ENCODE measurements around the gene ADAMTS19.
"Not testable (repeated sequence)": the region's sequence is repeated elsewhere in the genome, so short reads cannot be mapped to it uniquely, and the experiment has no call there.

Gene ADAMTS19

DNA sequence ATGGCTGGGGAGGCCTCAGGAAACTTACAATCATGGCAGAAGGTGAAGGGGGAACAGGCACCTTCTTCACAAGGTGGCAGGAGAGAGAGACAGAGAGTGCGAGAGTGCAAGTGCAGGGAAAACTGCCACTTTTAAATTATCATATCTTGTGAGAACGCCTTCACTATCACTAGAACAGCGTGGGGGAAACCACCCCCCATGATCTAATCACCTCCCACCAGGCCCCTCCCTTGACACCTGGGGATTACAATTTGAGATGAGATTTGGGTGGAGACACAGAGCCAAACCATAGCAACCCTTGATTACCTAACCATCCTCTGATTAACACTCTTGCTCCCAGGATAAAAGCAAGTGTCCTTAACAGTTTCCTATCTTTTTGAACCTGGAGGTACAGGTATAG is 21.1 kb downstream of the ADAMTS19 start:
- no peak for DNase-seq

DNA sequence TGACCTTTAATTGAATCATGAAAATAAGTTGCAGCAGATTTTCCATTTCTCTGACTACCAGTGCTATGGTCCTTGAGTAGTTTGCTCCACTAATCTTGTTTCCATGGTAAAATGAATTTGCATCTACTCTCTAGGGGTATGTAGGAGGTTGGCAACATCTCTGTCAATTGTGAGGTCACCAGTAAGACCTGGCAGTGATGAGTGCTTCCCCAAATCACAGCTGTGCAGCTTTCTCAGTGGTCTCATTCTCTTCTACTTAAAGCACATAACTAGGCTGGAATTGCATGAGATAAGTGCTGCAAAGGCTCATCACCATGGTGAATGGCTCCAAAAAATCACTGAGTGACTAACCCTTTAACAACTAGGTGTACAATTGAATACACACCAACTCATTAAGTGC is 36.3 kb downstream of the ADAMTS19 start:
- no peak for DNase-seq

DNA sequence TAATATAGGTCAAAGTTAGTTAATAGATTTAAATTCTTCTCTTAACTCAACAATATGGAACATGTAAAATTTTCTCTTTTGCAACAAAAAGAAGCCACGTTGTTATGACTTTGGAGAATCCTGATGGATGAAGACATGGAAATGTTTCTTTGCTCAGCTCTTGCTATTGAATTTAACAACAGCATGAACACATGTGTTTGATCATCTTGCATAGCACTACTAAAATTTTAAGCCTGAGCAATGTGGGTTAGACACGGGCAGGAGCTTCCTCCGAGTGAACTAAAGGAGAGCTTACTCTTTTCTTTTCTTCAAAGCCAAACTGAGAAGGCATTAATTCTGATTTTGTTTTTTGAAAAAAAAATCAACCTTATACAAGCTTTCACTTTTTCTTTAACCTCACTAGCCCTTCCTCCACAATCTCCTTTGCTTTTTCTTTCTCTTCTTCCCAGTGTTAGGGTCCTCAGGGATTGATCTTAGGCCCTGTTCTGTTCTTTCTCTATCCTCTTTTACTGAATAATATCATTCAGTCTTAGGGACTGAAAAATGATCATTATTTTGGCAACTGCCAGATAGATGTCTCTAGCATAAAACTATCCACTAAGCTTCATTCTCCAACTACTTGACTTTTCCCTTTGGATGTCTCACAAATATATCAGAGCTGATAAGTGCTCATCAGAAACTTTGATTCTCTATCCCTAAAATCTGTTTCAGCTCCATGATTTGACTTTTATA is 36.9 kb downstream of the ADAMTS19 start:
- DNase-seq: no peak

DNA sequence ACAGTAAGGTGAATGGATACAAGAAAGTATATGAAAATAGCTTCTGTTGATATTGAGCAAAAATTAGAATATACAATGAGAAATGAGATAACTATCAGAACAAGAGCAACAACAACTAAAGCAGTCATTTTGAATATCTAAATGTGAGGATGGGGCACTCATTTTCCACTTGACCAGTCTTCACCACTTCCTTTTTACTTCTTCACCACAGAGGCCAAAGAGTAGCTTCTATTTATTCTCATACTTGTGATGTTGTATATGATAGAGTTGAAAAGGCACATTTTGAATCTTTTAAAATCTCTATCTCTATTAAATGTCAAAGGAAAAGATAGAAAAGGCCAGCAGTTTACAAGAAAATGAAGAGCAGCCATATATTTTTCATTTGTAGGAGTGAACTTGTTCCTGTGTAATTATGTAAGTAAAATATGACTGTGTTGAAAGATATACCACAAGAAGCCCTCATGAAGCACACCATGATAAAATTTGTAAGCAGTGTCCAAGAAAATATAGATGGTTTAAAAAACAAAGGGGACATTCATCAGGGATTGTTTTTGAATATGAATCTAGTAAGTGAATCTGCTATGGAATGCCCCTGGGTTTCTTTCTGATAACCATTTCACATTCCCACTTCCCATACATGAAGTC is 39.2 kb downstream of the ADAMTS19 start:
- no peak for DNase-seq

DNA sequence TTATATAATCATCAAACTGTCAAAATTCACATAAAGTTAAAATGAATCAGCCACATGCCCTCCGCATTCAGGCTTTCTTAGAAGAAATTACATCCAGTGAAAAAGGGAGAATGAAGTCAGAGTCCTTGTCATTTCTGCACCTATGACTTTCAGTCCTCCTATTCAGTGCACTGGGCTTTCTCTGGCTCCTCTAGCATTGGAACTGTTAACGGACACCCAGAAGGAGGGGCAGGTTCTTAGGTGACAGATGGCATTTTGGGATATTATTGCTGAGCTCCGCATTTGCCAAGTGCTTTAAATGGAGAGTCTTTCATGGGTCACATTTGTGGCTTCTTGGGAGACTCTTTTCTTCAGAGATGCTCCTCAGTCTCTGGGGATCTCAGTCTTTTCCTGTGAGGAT is 40.0 kb downstream of the ADAMTS19 start:
- no peak for DNase-seq

- no peak for DNase-seq
These were observed 46.0 kb downstream of the ADAMTS19 start for GRCh38 chr5:129506086-129506485.

GRCh38 chr5:129506950-129507349 is 46.9 kb downstream of the ADAMTS19 start:
- DNase-seq: no peak

DNA sequence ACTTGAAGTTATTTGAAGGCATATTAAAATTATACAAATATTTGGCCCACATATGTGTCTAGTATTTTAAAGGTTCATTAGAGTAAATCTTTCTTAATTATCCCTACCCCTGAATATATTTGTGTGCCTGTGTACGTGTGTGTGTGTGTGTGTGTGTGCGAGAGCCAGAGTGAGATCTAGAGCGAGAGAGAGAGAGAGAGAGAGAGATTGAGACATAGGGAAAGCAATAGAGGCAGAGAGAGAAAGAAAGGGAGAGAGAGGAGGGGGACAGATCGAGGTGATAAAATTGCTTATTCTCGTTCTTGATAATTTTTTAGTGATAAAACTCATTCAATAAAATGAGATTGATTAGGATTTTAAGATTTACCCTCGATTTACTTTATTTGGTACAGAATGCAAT is 47.4 kb downstream of the ADAMTS19 start:
- no peak for DNase-seq

GRCh38 chr5:129508606-129509005 is 48.5 kb downstream of the ADAMTS19 start:
- no peak for DNase-seq

- no peak for DNase-seq
These were observed 49.4 kb downstream of the ADAMTS19 start for GRCh38 chr5:129509363-129509975.

DNA sequence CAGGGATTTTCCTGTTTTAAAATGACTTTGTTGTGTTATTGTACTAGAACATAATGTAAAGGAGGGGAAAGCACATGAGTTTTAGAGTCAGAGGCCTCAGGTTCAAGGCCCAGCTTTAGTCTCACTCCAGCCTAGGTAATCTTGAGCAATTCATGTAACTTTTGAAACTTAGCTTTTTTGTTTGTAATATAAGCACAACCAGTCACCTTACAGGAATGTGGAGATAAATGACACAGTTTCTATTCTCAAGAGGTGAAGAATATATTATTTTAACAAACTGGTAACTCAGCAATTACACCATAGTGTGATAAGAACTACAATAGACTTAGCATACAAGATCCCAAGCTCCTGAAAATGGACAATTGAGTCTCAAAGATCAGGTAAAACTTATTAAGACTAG is 51.2 kb downstream of the ADAMTS19 start:
- DNase-seq: no peak

- DNase-seq: no peak
These were observed 81.0 kb downstream of the ADAMTS19 start for GRCh38 chr5:129541051-129541450.

GRCh38 chr5:129541648-129542251 is 81.7 kb downstream of the ADAMTS19 start:
- DNase-seq: no peak

- no peak for DNase-seq
These were observed 87.0 kb downstream of the ADAMTS19 start for GRCh38 chr5:129547137-129547536.

- no peak for DNase-seq
These were observed 94.2 kb downstream of the ADAMTS19 start for GRCh38 chr5:129554134-129554904.

- DNase-seq: no peak
These were observed 103.5 kb downstream of the ADAMTS19 start for GRCh38 chr5:129563585-129563984.

- DNase-seq: no peak
These were observed 109.2 kb downstream of the ADAMTS19 start for GRCh38 chr5:129569295-129569694.

GRCh38 chr5:129572060-129572459 is 112.0 kb downstream of the ADAMTS19 start:
- DNase-seq: no peak

DNA sequence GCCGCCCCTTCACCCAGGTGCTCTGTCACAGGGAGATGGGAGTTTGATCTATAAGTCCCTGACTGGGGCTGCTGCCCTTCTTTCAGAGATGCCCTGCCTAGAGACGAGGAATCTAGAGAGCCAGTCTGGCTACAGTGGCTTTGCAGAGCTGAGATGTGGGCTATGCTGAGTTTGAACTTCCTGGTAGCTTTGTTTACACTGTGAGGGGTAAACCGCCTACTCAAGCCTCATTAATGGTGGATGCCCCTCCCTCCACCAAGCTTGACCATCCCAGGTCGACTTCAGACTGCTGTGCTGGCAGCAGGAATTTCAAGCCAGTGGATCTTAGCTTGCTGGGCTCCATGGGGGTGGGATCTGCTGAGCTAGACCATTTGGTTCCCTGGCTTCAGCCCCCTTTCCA is 124.4 kb downstream of the ADAMTS19 start:
- DNase-seq: not testable (repeated sequence)

- no peak for DNase-seq
These were observed 131.5 kb downstream of the ADAMTS19 start for GRCh38 chr5:129591508-129592160.

DNA sequence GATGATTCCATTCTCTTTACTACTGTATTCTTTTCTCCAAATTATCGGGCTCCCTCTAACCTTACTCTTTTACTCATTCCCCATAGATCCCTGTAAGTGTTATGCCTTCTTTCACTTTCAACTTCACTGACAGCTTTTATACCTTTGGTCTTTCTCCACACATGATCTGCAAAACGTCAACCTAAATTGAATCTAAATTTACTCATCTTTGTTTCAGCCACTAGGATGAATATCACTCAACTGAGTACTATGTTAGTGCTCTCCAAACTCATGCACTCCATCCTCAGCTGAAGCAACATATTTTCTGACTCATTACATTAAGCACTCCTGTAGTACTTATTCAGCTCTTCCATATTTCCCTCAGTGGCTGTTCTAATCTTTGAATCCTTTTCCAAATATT is 133.4 kb downstream of the ADAMTS19 start:
- no peak for DNase-seq

DNA sequence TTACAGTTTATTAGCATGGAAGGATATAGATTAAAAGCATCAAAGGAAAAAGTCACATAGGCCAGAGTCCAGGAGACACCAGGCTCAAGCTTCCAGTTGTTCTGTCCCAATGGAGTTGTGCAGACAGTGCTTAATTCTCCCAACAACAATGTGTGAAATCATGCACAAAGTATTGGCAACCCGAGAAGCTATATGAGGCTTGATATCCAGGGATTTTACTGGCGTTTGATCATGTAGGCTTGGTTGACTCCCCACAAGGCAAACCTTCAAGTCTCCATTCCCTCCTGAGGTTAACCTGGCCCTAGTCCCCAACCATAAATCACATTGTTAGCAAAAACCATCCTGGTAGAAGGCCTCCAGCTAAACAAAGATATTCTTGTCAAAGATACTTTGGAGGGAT is 141.5 kb downstream of the ADAMTS19 start:
- no peak for DNase-seq

DNA sequence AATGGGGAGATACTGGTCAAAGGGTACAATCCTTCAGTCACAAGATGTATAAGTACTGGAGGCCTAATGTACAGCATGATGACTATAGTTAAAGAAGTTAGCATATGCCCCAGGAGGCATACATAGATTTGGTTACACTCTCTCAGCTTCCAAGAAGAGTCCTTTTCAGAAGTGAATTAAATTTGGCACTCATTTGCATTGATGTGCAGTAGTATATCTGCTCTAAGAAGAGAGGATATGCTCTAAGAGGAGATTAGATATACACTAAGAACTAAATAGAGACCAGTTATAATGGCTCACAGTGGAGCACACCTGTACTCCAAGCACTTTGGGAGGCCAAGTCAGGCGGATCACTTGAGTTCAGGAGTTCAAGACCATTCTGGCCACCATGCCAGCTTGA is 148.3 kb downstream of the ADAMTS19 start:
- DNase-seq: no peak
